Suppressor macrophage treated with lipopolysaccharide for 4 hours (primary cell): ENCODE results near the gene PLEKHA5.
"Not testable (repeated sequence)": the region's sequence is repeated elsewhere in the genome, so short reads cannot be mapped to it uniquely, and the experiment has no call there.

Experiments
- DNase-seq: peaks from one replicate; pipeline ENCODE4 v3.0.0-alpha.2; 2020

PLEKHA5 gene

GRCh38 chr12:19203539-19204506 lies 74.3 kb downstream of the PLEKHA5 start:
- no peak for DNase-seq

GRCh38 chr12:19205120-19205519 lies 75.6 kb downstream of the PLEKHA5 start:
- DNase-seq, result no peak

GRCh38 chr12:19206493-19207077 lies 77.1 kb downstream of the PLEKHA5 start:
- DNase-seq, result no peak

GRCh38 chr12:19208456-19208855 lies 78.9 kb downstream of the PLEKHA5 start:
- DNase-seq, result no peak

GRCh38 chr12:19209661-19210060 lies 80.1 kb downstream of the PLEKHA5 start:
- no peak for DNase-seq

- DNase-seq, result no peak
Observed at GRCh38 chr12:19211802-19212201, 82.3 kb downstream of the PLEKHA5 start.

- no peak for DNase-seq
Observed at GRCh38 chr12:19212245-19212644, 82.7 kb downstream of the PLEKHA5 start.

GRCh38 chr12:19214020-19214419 lies 84.5 kb downstream of the PLEKHA5 start:
- no peak for DNase-seq

- no peak for DNase-seq
Observed at GRCh38 chr12:19215115-19215514, 85.6 kb downstream of the PLEKHA5 start.

GRCh38 chr12:19217446-19217845 lies 87.9 kb downstream of the PLEKHA5 start:
- DNase-seq, result no peak

- DNase-seq, result peak; percentile 46
Observed at GRCh38 chr12:19220205-19220604, 90.7 kb downstream of the PLEKHA5 start.

- DNase-seq, result no peak
Observed at GRCh38 chr12:19220852-19221466, 91.4 kb downstream of the PLEKHA5 start.

- no peak for DNase-seq
Observed at GRCh38 chr12:19222558-19222957, 93.0 kb downstream of the PLEKHA5 start.

GRCh38 chr12:19223018-19223417 lies 93.5 kb downstream of the PLEKHA5 start:
- no peak for DNase-seq

GRCh38 chr12:19223695-19224094 lies 94.2 kb downstream of the PLEKHA5 start:
- DNase-seq, result no peak

GRCh38 chr12:19224746-19225145 lies 95.2 kb downstream of the PLEKHA5 start:
- DNase-seq, result no peak

GRCh38 chr12:19227190-19227879 lies 97.8 kb downstream of the PLEKHA5 start:
- no peak for DNase-seq

- no peak for DNase-seq
Observed at GRCh38 chr12:19227880-19228210, 98.3 kb downstream of the PLEKHA5 start.

GRCh38 chr12:19229021-19229420 lies 99.5 kb downstream of the PLEKHA5 start:
- not testable (repeated sequence) for DNase-seq

GRCh38 chr12:19230299-19230866 lies 100.8 kb downstream of the PLEKHA5 start:
- no peak for DNase-seq

- no peak for DNase-seq
Observed at GRCh38 chr12:19230896-19231295, 101.4 kb downstream of the PLEKHA5 start.

- peak; percentile 42 for DNase-seq
Observed at GRCh38 chr12:19234171-19234704, 104.7 kb downstream of the PLEKHA5 start.
